ENCODE results near the gene MSI2.

DNA sequence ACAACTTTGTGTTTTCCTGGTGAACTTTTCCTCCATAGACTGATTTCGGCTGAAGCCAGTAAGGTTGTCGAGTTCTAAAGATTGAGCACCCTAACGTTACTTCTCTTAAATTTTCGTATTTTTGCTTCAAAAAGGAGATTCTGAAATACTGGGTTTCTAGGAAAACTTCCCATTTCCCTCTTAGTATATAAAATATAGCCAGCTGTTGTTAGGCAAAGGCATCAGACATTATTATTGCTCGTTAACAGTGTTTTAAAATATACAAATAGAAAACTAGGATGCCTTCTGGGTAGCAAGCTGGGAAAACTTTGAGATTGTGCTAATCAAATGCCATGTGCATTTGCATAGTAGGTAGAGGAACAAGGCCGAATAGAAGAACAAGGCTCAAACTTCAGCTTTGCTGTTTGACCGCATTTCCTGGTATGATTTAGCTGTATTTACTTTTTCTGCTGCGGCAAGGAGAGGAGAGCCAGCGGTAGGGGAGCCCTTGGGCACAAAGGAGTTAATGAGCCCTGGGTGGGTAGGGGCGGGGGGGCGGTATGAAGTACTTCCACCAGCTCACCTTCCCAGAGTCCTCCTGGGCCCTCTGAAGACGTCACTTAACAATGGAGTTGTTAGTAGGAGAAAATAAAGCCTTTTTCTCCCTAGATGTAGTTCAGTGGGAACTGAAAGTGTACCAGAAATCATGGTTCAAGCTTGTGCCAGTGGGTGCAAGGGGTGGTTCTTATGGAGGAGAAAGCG, 151.9 kb downstream of the MSI2 start:
- TF ChIP-seq EZH2 (IDR thresholded peaks at IDR 0.05; ENCODE audit: borderline replicate concordance, insufficient read depth, low read depth, low read length, poor library complexity, severe bottlenecking) = no peak
- TF ChIP-seq, protein P1, sequence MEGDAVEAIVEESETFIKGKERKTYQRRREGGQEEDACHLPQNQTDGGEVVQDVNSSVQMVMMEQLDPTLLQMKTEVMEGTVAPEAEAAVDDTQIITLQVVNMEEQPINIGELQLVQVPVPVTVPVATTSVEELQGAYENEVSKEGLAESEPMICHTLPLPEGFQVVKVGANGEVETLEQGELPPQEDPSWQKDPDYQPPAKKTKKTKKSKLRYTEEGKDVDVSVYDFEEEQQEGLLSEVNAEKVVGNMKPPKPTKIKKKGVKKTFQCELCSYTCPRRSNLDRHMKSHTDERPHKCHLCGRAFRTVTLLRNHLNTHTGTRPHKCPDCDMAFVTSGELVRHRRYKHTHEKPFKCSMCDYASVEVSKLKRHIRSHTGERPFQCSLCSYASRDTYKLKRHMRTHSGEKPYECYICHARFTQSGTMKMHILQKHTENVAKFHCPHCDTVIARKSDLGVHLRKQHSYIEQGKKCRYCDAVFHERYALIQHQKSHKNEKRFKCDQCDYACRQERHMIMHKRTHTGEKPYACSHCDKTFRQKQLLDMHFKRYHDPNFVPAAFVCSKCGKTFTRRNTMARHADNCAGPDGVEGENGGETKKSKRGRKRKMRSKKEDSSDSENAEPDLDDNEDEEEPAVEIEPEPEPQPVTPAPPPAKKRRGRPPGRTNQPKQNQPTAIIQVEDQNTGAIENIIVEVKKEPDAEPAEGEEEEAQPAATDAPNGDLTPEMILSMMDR (IDR thresholded peaks at IDR 0.05) = no peak

Data from B cell (primary cell).